GM12801 (cell line): Measurements from ENCODE around the gene NOTCH2.

ENCODE experiments used
- CTCF ChIP-seq: IDR thresholded peaks from one replicate; pipeline ENCODE4 v1.5.1; 2011; ENCODE audit warnings: control low read depth; ENCODE audit not compliant: insufficient read length; ENCODE audit errors: extremely low read depth

NOTCH2 gene

DNA sequence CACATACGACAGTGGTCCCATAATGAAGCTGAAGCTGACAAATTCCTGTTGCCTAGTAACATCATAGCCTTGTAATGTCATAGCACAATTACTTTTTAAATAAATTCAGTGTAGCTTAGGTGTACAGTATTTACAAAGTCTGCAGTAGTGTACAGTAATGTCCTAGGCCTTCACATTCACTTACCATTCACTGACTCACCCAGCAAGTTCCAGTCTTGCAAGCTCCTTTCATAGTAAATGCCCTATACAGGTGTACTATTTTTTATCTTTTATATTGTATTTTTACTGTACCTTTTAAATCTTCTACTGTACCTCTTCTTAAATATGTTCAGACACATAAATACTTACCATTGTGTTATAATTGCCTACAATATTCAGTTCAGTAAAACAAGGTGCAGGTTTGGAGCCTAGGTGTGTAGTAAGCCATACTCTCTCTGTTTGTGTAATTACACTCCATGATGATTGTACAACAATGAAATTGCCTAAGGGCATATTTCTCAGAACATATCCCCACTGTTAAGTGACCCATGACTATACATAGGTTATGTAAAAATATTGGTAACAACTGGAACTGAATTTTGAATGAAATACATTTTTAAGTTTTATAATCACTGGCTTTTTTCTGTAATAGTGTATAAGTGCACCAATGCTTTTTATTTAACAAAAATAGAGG, 139.7 kb downstream of the NOTCH2 start:
- no peak for TF ChIP-seq CTCF

DNA sequence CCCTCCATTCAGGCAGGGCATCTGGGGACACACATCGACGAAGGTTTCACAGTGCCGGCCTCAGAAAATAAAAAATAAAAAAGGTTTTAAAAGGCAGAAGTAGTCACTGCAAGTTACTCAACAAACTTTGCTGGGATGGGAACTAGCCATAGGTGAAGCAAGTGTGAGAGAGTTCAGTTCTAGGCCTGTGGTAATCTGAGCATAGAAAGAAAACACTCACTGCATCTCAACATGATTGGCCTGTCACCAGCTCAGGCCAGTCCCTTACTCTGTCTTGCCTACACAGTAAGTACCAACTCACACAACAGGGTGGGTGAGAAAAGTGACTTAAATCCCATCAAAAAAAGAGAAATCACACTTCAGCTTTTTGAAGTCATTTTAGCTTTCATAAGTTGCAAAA, 142.9 kb downstream of the NOTCH2 start:
- TF ChIP-seq CTCF = no peak

DNA sequence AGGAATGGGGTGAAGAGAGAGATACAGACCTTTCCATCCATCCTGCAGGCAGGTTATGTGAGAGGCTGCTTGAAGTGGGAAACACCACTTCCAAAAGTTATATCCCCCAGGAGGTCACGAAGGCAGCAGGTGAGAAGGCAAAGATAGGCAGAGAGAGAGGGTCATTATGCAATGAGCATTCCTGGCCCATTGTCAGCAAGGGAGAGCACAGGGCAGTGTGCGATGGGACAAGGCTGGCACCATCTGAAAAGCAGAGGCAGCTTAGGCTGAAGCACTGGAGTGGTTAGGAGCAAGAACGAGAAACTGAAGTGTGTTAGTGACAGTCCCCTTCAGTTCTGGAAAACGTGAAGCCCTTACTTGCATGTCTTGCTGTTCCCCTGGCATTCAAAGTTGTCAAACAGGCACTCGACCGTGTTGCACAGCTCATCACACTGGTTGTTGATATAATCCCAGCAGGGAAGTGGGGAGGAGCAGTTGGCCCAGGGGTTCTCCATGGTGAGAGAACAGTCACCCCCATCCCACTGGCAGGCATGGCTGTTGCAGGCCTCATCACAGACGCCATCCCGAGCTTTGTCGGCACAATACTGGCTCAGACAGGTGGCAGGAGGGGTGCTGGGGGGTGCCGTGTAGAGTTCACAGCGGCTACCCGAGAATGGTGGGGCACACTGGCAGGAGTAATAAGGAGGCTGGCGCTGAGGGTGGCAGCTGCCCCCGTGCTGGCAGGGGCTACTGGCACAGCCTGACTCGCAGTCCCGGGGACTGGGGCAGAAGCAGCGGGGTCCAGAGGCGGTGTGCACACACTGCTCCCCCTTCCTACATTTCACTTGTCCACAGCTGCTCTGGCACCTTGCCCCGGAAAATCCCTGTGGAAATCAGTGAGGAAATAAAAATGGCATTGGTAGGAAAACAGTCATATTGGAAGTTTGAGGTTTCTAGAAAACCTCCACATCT, 144.2 kb downstream of the NOTCH2 start:
- TF ChIP-seq CTCF = no peak

- no peak for TF ChIP-seq CTCF
Observed at GRCh38 chr1:119920104-119920968, 149.1 kb downstream of the NOTCH2 start.

- TF ChIP-seq CTCF = no peak
Observed at GRCh38 chr1:119919241-119919640, 150.2 kb downstream of the NOTCH2 start.

- no peak for TF ChIP-seq CTCF
Observed at GRCh38 chr1:119918301-119918700, 151.2 kb downstream of the NOTCH2 start.
